Posterior vena cava (tissue), 2 donors: ENCODE measurements around the gene CD151. TPM values are rescaled to one million over a fixed set of nuclear protein-coding genes. Genes with fewer than 3 reads are reported as not detected.

ENCODE experiments used
- DNase-seq: peaks from one replicate; pipeline ENCODE4 v3.0.0-alpha.2; 2020; ENCODE audit warnings: low spot score
- intact Hi-C, 2 donors: fragments of 100-400 bp; cut with DNase I; formaldehyde crosslinking; loops; one replicate each; pipeline versions ENCODE4 v1.14.1 to v1.14.2; 2022 to 2023
- total RNA-seq, 2 donors: library from RNA; stranded (reverse); fragmentation: NEBNext Ultra II Directional; extraction: Animal tissue kit (Norgen Biotek cat#: 25700); gene quantifications; one replicate each; pipeline ENCODE4 v1.2.1, GENCODE V29; 2021
- donor health status: DM: yes; HTN: yes; CAD: no.
- donor health status: DM: yes; HTN: yes; CAD: no.

CD151 gene
- total RNA-seq, 2 donors from 2014 or later, result 473 to 490 TPM

DNA sequence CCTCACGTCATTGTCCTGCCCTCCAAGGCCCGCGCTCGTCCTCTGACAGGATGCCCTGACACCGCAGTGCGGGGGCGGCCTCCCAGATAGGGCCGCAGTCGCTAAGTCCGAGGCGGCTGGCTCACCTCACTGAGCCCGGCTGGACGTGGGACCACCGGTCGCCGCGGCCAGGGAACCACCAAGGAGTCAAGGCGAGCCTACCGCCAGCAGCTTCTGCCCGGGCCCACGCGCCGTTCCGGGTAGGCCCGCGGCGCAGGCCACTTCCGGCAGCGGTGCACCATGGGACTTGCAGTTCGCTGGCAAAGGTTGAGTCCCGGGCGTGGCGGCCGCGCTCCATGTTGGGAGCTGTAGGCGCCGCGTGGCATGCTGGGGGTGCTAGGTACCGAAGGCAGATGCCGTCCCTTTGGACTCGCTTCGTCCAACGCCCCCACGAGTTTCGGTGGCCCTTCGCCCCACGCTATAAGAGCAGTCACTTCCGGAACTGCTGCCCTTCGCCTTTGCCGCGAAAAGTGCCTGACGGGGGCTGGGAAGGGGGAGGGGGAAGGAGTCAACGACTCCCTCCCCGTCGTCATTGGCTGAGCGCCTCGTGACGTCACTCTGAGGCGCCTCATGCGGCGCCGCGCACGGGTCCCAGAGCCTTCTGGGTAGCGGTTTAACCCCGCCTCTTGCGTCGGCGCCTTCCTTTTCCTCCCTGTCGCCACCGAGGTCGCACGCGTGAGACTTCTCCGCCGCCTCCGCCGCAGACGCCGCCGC, 23.3 kb upstream of the CD151 start, which contains the start of gene RPLP2:
Gene RPLP2 (plus strand): TSS at position 681 of the 753 bp plus-strand sequence. CDS start 268 bp downstream, outside the sequence.
- peak; percentile 100 for DNase-seq
- intact Hi-C loops, result loop anchor here in 1 of 2 donors (10.0 kb wide), 1 partner anchor 65 kb away; the partner anchor contains the start of gene TALDO1

- DNase-seq, result peak; percentile 81
- intact Hi-C loops, result no loop called here
Measured at GRCh38 chr11:810040-810567, 22.6 kb upstream of the CD151 start.

GRCh38 chr11:811446-812245, 21.1 kb upstream of the CD151 start:
- no peak for DNase-seq
- intact Hi-C loops, result no loop called here

- intact Hi-C loops, result no loop called here
- no peak for DNase-seq
Measured at GRCh38 chr11:812390-812789, 20.4 kb upstream of the CD151 start.

DNA sequence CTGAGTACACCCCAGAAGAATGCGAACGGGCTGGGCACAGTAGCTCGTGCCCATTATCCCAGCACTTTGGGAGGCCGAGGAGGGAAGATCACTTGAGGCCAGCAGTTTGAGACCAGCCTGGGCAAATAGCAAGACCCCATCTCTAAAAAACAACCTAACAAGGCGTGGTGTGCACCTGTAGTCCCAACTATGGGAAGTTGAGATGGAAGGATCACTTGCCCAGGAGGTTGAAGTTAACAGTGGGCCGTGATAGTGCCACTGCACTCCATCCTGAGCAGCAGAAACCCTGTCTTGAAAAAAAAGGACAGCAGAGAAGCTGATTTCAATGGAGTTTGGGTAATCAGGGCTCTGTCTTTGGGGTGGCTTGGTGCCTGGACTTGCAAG, 19.7 kb upstream of the CD151 start:
- DNase-seq, result no peak
- intact Hi-C loops, result no loop called here

- intact Hi-C loops, result no loop called here
- no peak for DNase-seq
Measured at GRCh38 chr11:813456-814096, 19.2 kb upstream of the CD151 start.

GRCh38 chr11:815675-816432, 16.9 kb upstream of the CD151 start:
- intact Hi-C loops, result loop anchor here in 1 of 2 donors (5.0 kb wide), 1 partner anchor 1011 kb away; no protein-coding TSS in a partner anchor
- DNase-seq, result no peak

GRCh38 chr11:816433-816779, 16.3 kb upstream of the CD151 start:
- DNase-seq, result no peak
- intact Hi-C loops, result loop anchor here in 1 of 2 donors (5.0 kb wide), 1 partner anchor 1011 kb away; no protein-coding TSS in a partner anchor

DNA sequence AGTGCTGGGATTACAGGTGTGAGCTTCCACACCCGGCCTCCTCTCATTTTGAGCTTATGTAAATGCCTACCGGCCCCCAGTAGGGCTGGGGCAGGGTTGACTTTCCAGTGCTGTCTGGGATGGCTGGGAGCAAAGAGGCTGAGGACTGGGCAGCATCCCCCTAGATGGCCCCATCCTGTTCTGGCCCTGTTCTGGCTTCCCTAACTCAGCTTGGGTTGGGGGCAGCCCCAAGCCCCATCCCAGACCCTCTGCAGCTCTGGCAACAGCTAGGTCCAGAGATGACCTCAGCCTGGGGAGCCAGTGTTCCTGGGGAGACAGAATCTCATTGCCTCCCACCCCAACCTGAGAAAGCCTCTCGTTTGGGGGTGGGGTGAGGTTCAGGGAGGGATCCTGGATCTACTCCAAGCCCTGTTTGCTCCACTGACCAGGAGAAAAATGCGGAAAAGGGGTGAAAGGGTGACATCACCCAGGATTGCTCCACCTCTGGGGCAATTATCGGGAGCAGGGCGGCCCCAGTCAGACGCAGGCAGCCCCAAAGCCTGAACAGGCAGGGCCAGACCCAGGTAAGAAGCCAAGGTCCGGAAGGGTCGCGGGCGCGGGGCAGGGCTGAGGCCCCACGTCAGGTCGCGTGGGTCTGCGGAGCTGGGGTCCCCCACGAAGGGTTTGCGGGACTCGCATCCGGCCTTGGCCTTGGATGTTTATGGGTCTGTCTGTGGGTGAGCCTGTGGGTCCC, 14.2 kb upstream of the CD151 start, which contains the start of gene PNPLA2:
Gene PNPLA2 (plus strand): TSS at position 519 of the 733 bp plus-strand sequence. CDS start 805 bp downstream, outside the sequence.
- peak; percentile 85 for DNase-seq
- intact Hi-C loops, result loop anchor here in 1 of 2 donors (5.0 kb wide), 1 partner anchor 1009 kb away; no protein-coding TSS in a partner anchor

DNA sequence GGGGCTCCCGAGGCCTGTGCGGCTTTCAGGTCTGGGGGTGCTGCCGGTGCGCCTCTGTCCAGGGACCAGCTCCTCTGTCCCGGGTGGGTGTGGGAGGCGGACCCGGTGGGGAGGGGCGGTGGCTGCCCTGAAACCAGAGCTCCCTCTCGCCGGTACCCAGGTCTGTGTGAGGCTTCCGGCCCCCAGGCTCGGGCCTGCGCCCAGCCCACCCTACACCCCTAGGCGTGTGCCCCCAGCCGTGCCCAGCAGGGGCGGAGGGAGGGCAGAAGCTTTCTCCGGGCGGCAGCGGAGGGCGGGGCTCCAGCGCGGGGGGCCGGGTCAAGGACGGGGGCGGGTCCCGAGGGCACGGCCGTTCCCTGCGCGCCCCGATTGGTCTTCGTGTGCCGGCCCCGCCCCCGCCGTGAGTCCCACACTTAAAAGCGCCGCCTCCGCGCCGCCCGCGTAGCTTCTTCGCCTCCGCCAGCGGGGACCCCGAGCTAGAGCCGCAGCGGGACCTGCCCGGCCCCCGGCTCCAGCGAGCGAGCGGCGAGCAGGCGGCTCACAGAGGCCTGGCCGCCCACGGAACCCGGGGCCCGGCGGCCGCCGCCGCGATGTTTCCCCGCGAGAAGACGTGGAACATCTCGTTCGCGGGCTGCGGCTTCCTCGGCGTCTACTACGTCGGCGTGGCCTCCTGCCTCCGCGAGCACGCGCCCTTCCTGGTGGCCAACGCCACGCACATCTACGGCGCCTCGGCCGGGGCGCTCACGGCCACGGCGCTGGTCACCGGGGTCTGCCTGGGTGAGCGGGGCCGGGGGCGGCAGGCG, 13.4 kb upstream of the CD151 start:
- peak; percentile 97 for DNase-seq
- intact Hi-C loops, result loop anchor here in 1 of 2 donors (5.0 kb wide), 1 partner anchor 1008 kb away; no protein-coding TSS in a partner anchor

- intact Hi-C loops, result loop anchor here in 1 of 2 donors (5.0 kb wide), 1 partner anchor 1007 kb away; no protein-coding TSS in a partner anchor
Measured at GRCh38 chr11:819943-820649, 12.7 kb upstream of the CD151 start.

GRCh38 chr11:820655-821511, 11.9 kb upstream of the CD151 start:
- DNase-seq, result peak; percentile 93
- intact Hi-C loops, result no loop called here

More at GRCh38 chr11:819943-820649, 12.7 kb upstream of the CD151 start:
- DNase-seq, result peak; percentile 96

- intact Hi-C loops, result no loop called here
- peak; percentile 91 for DNase-seq
Measured at GRCh38 chr11:821512-822371, 11.0 kb upstream of the CD151 start.

DNA sequence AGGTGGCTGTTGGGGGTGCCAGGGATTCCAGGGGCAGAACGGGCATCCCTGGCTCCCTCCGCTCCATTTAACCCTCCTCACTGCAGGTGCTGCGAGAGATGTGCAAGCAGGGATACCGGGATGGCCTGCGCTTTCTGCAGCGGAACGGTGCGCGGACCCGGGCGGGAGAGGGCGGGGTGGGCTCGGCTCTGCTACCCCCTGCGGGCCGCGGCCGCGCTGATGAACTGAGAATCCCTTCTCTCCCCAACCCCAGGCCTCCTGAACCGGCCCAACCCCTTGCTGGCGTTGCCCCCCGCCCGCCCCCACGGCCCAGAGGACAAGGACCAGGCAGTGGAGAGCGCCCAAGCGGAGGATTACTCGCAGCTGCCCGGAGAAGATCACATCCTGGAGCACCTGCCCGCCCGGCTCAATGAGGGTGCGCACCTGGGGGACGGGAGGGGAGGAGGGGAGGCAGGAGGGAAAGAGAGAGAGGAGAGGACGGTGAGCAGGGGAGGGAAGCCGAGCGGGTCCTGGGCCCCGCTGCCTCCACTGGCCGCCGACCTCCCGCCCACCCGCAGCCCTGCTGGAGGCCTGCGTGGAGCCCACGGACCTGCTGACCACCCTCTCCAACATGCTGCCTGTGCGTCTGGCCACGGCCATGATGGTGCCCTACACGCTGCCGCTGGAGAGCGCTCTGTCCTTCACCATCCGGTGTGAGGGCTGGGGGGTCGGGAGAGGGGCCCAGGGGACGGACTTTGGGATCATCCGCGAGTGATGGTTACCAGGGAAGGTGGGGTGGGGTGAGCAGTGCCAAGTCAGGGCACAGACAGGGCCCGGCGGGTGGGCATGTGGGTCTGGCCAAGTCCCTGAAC, 9.1 kb upstream of the CD151 start:
- DNase-seq, result no peak
- intact Hi-C loops, result no loop called here
